Measurements from ENCODE around the gene GTF3C5. TPM values are rescaled to one million over a fixed set of nuclear protein-coding genes. Genes with fewer than 3 reads are reported as not detected.

GTF3C5 gene
- total RNA-seq, 2 experiments from 2014 or later = 49.0 to 52.4 TPM

GRCh38 chr9:133065070-133065388 is 34.2 kb downstream of the GTF3C5 start:
- DNase-seq (no peak), ATAC-seq (ENCODE audit: poor library complexity) (no peak)
- Histone ChIP-seq H3K27me3 (ENCODE audit: control insufficient read depth in 1 of 2, insufficient read depth in 2 of 2, low read length in 2 of 2) (no peaks in the 10 kb centered on the region), H3K4me3 (ENCODE audit: low read length) (no peak overlapping the region), H3K36me3 (ENCODE audit: insufficient read depth, low read length) (no peaks in the 10 kb centered on the region), H3K27ac (ENCODE audit: low read depth in 1 of 2, low read length in 2 of 2) (no peak overlapping the region), H3K4me1 (ENCODE audit: insufficient read depth, low read length) (peaks cover 5% of the 10 kb centered on the region), H3K9me3 (ENCODE audit: control insufficient read depth in 1 of 2, insufficient read depth in 1 of 2, low read length in 2 of 2) (no peaks in the 10 kb centered on the region)
- H3K9me3 Mint-ChIP-seq = no peaks in the 10 kb centered on the region
- H3K4me3 Mint-ChIP-seq = no peak overlapping the region
- intact Hi-C loops (cut with DNase I, micrococcal nuclease) = no loop called here
- ChIA-PET CTCF (interaction anchor here (1.1 kb wide), 1 partner anchor 43 kb away, joined by 4 read pairs; no protein-coding TSS in a partner anchor), POLR2A (no interaction called here)
- H3K27ac Mint-ChIP-seq = no peak overlapping the region
- H3K36me3 Mint-ChIP-seq (ENCODE audit: low read depth) = no peaks in the 10 kb centered on the region
- no peak for TF ChIP-seq CTCF (IDR thresholded peaks at IDR 0.05)
- peaks cover 5% of the 10 kb centered on the region for H3K4me1 Mint-ChIP-seq (ENCODE audit: low read depth)
- H3K27me3 Mint-ChIP-seq = no peaks in the 10 kb centered on the region

- H3K27me3 ChIP-seq (ENCODE audit: control insufficient read depth in 1 of 2, insufficient read depth in 2 of 2, low read length in 2 of 2) = no peaks in the 10 kb centered on the region
- no peak overlapping the region for H3K27ac ChIP-seq (ENCODE audit: low read depth in 1 of 2, low read length in 2 of 2)
- H3K4me3 ChIP-seq (ENCODE audit: low read length) = no peak overlapping the region
- Mint-ChIP-seq H3K27me3 (no peaks in the 10 kb centered on the region), H3K4me3 (no peak overlapping the region), H3K36me3 (ENCODE audit: low read depth) (no peaks in the 10 kb centered on the region), H3K4me1 (ENCODE audit: low read depth) (no peaks in the 10 kb centered on the region), H3K27ac (no peak overlapping the region), H3K9me3 (no peaks in the 10 kb centered on the region)
- intact Hi-C loops (cut with DNase I, micrococcal nuclease) = no loop called here
- POLR2A ChIA-PET = no interaction called here
- no peak for TF ChIP-seq CTCF (IDR thresholded peaks at IDR 0.05)
- no peaks in the 10 kb centered on the region for H3K9me3 ChIP-seq (ENCODE audit: control insufficient read depth in 1 of 2, insufficient read depth in 1 of 2, low read length in 2 of 2)
- no peak for ATAC-seq (ENCODE audit: poor library complexity)
- no peak for DNase-seq
- H3K36me3 ChIP-seq (ENCODE audit: insufficient read depth, low read length) = no peaks in the 10 kb centered on the region
- H3K4me1 ChIP-seq (ENCODE audit: insufficient read depth, low read length) = no peaks in the 10 kb centered on the region
- CTCF ChIA-PET = interaction anchor here (1.1 kb wide), 1 partner anchor 44 kb away, joined by 4 read pairs; no protein-coding TSS in a partner anchor
Observed at GRCh38 chr9:133066181-133066983, 35.6 kb downstream of the GTF3C5 start.

GRCh38 chr9:133067006-133067405 is 36.2 kb downstream of the GTF3C5 start:
- Histone ChIP-seq H3K27me3 (ENCODE audit: control insufficient read depth in 1 of 2, insufficient read depth in 2 of 2, low read length in 2 of 2) (no peaks in the 10 kb centered on the region), H3K4me1 (ENCODE audit: insufficient read depth, low read length) (no peaks in the 10 kb centered on the region), H3K27ac (ENCODE audit: low read depth in 1 of 2, low read length in 2 of 2) (no peak overlapping the region), H3K4me3 (ENCODE audit: low read length) (no peak overlapping the region), H3K36me3 (ENCODE audit: insufficient read depth, low read length) (no peaks in the 10 kb centered on the region), H3K9me3 (ENCODE audit: control insufficient read depth in 1 of 2, insufficient read depth in 1 of 2, low read length in 2 of 2) (no peaks in the 10 kb centered on the region)
- ATAC-seq (ENCODE audit: poor library complexity) (no peak), DNase-seq (no peak)
- TF ChIP-seq CTCF (IDR thresholded peaks at IDR 0.05) = no peak
- ChIA-PET POLR2A (no interaction called here), CTCF (no interaction called here)
- H3K9me3 Mint-ChIP-seq = no peaks in the 10 kb centered on the region
- intact Hi-C loops (cut with DNase I, micrococcal nuclease) = no loop called here
- H3K27ac Mint-ChIP-seq = no peak overlapping the region
- H3K4me1 Mint-ChIP-seq (ENCODE audit: low read depth) = no peaks in the 10 kb centered on the region
- H3K27me3 Mint-ChIP-seq = no peaks in the 10 kb centered on the region
- H3K36me3 Mint-ChIP-seq (ENCODE audit: low read depth) = no peaks in the 10 kb centered on the region
- no peak overlapping the region for H3K4me3 Mint-ChIP-seq
